Transverse colon (tissue), 4 donors: ENCODE data around the gene GPN1. TPM values are rescaled to one million over a fixed set of nuclear protein-coding genes. Genes with fewer than 3 reads are reported as not detected.

ENCODE experiments used
- DNase-seq: peaks from one replicate; pipeline ENCODE4 v3.0.0-alpha.2; 2019
- H3K27ac ChIP-seq, 4 donors: fragments of 200-600 bp; sonication (generic); 2 replicates each; pipeline ENCODE4 v1.5.1; 2016 to 2018; ENCODE audit warnings: inconsistent platforms in 4 of 4
- H3K27me3 ChIP-seq: fragments of 200-600 bp; sonication (generic); 2 replicates; pipeline ENCODE4 v1.5.1; 2017; ENCODE audit warnings: inconsistent platforms
- H3K36me3 ChIP-seq, 4 donors: fragments of 200-600 bp; sonication (generic); 2 replicates each; pipeline ENCODE4 v1.5.1; 2017 to 2019; ENCODE audit warnings: inconsistent platforms in 4 of 4
- H3K4me1 ChIP-seq, 4 donors: fragments of 200-600 bp; sonication (generic); 2 replicates each; pipeline ENCODE4 v1.5.1; 2017 to 2020; ENCODE audit warnings: inconsistent platforms in 4 of 4
- H3K4me3 ChIP-seq, 4 donors: fragments of 200-600 bp; sonication (generic); 1 replicate in 1 of 4; 2 replicates in 3 of 4; pipeline versions ENCODE4 v1.5.1 to v1.6.1; 2017 to 2019; ENCODE audit warnings: inconsistent platforms in 4 of 4
- H3K9me3 ChIP-seq, 2 donors: fragments of 200-600 bp; sonication (generic); 2 replicates each; pipeline ENCODE4 v1.5.1; 2017 to 2019; ENCODE audit warnings: inconsistent platforms in 2 of 2
- CTCF ChIP-seq, 5 experiments: fragments of 200-600 bp in 3 of 5; fragments of 450-650 bp in 2 of 5; sonication (generic) in 3 of 5; IDR thresholded peaks; 1 replicate in 2 of 5; 2 replicates in 3 of 5; pipeline ENCODE4 v1.5.1; 2016 to 2017; ENCODE audit warnings: antibody characterized with exemption in 5 of 5, inconsistent platforms in 3 of 5, mild to moderate bottlenecking in 2 of 5, moderate library complexity in 1 of 5
- EP300 ChIP-seq: sonication (generic); formaldehyde crosslinking; IDR thresholded peaks from one replicate; pipeline ENCODE4 v1.6.1; 2017; ENCODE audit warnings: antibody characterized with exemption, low read depth
- POLR2A ChIP-seq: fragments of 450-650 bp; IDR thresholded peaks from one replicate; pipeline ENCODE4 v1.6.1; 2016; ENCODE audit warnings: antibody characterized with exemption, mild to moderate bottlenecking, moderate library complexity
- POLR2AphosphoS5 ChIP-seq, 3 donors: sonication (generic); formaldehyde crosslinking; IDR thresholded peaks; one replicate each; pipeline ENCODE4 v1.6.1; 2016; ENCODE audit warnings: antibody characterized with exemption in 3 of 3
- WGBS, 2 donors: methylation state at CpG; one replicate each; pipeline ENCODE4 v1.1.5; 2018; ENCODE audit warnings: low coverage in 1 of 2; 5-methylcytosine and 5-hydroxymethylcytosine counted together
- in situ Hi-C, 4 donors: fragments of 200-750 bp; cut with MboI; loops; one replicate each; pipeline versions ENCODE4 v1.15.0 to v1.15.1; 2017; ENCODE audit warnings: low sequenced_read_pairs in 3 of 4, low pct_ligation_motif_present in 1 of 4, low pct_unique_long_range_greater_than_20kb in 1 of 4
- intact Hi-C: fragments of 100-400 bp; cut with DNase I; formaldehyde crosslinking; loops from one replicate; pipeline ENCODE4 v1.15.1; 2023; ENCODE audit warnings: low total_unique reads
- total RNA-seq, 4 donors: library from RNA; depleted of rRNA; stranded (reverse); fragments of >200 nt; gene quantifications; one replicate each; pipeline ENCODE4 v1.1.0, GENCODE V29; 2016

GPN1 gene
- total RNA-seq, 4 donors from 2014 or later, result 14.6 to 24.3 (median 19.4) TPM; not detected in 1

- Histone ChIP-seq H3K36me3 (peaks cover 0 to 59% (median 19%) of the 10 kb centered on the region in 4 donors), H3K4me3 (no peak overlapping the region), H3K27me3 (no peaks in the 10 kb centered on the region), H3K27ac (no peak overlapping the region), H3K4me1 (no peaks in the 10 kb centered on the region), H3K9me3 (no peaks in the 10 kb centered on the region)
- intact Hi-C loops (no loop called here), in situ Hi-C loops (no loop called here)
- DNase-seq, result no peak
- TF ChIP-seq POLR2A (no peak), EP300 (no peak), CTCF (IDR thresholded peaks at IDR 0.05) (no peak), POLR2AphosphoS5 (IDR thresholded peaks at IDR 0.05) (no peak)
Measured at GRCh38 chr2:27647289-27647688, 18.4 kb downstream of the GPN1 start.

GRCh38 chr2:27647737-27648136, 18.9 kb downstream of the GPN1 start:
- Histone ChIP-seq H3K27ac (no peak overlapping the region), H3K27me3 (no peaks in the 10 kb centered on the region), H3K4me1 (no peaks in the 10 kb centered on the region), H3K4me3 (no peak overlapping the region), H3K36me3 (peaks cover 0 to 59% (median 17%) of the 10 kb centered on the region in 4 donors), H3K9me3 (no peaks in the 10 kb centered on the region)
- WGBS, 2 donors, result 88 to 93% methylated on average over 3 to 4 of the region's 4 CpGs
- intact Hi-C loops, result no loop called here
- no peak for DNase-seq
- TF ChIP-seq POLR2AphosphoS5 (IDR thresholded peaks at IDR 0.05) (no peak), EP300 (no peak), CTCF (IDR thresholded peaks at IDR 0.05) (no peak), POLR2A (no peak)
- in situ Hi-C loops, result no loop called here

DNA sequence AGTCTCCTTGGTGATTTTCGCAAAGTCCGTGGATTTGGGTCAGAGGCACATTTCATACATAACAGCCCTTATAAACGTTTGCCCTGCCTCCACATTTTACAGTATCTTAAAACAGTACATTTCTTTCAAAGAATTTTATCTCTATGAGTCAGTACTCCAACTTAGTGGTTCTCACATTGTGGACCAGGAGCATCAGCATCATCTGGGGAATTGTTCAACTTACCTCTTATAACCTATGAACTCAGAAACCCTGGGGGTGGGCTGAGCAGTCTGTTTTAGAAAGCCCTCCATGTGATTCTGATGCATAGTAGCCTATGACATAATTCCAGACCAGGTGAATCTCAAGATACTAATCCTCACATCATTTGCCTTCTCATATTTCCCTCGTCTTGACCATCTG, 22.2 kb downstream of the GPN1 start:
- H3K36me3 ChIP-seq, result peaks cover 0 to 77% (median 30%) of the 10 kb centered on the region in 4 donors
- TF ChIP-seq POLR2AphosphoS5 (IDR thresholded peaks at IDR 0.05), result no peak
- no peak for TF ChIP-seq POLR2A
- no peak for TF ChIP-seq EP300
- TF ChIP-seq CTCF (IDR thresholded peaks at IDR 0.05), result no peak
- in situ Hi-C loops, result no loop called here

DNA sequence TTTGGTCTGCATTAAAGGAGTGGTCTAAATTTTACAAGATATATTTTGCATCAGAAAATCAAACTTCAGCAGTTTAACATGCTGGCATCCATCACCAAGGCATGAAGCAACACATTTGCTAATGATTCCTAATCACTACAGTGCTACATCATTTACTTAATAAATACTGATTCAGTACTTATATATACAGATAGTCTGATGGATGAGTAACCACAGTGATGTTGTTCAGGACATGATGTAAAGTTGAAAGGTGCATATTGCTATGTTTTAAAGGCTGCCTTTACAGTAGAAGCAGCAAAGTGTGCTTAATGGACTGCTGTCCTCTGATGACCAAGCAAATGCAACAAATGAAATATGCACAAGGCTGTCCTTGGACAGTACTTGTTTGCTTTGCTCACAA, 23.5 kb downstream of the GPN1 start:
- intact Hi-C loops, result no loop called here
- TF ChIP-seq POLR2AphosphoS5 (IDR thresholded peaks at IDR 0.05), result no peak
- no peak for TF ChIP-seq POLR2A
- no peak for TF ChIP-seq CTCF (IDR thresholded peaks at IDR 0.05)
- no peak for TF ChIP-seq EP300
- in situ Hi-C loops, result no loop called here
- H3K27me3 ChIP-seq, result no peaks in the 10 kb centered on the region
- DNase-seq, result no peak
- no peaks in the 10 kb centered on the region for H3K4me1 ChIP-seq
- H3K36me3 ChIP-seq, result peaks cover 0 to 70% (median 34%) of the 10 kb centered on the region in 4 donors
- H3K27ac ChIP-seq, result no peak overlapping the region
- no peak overlapping the region for H3K4me3 ChIP-seq
- H3K9me3 ChIP-seq, result no peaks in the 10 kb centered on the region

More for the DNA sequence above, 22.2 kb downstream of the GPN1 start:
- H3K27ac ChIP-seq, result no peak overlapping the region
- DNase-seq, result no peak
- H3K4me1 ChIP-seq, result no peaks in the 10 kb centered on the region
- intact Hi-C loops, result no loop called here
- WGBS, 2 donors, result 79 to 81% methylated on average over 4 of the region's 4 CpGs
- H3K4me3 ChIP-seq, result no peak overlapping the region
- H3K27me3 ChIP-seq, result no peaks in the 10 kb centered on the region
- no peaks in the 10 kb centered on the region for H3K9me3 ChIP-seq
